Loucy (cell line): ENCODE data around the gene GON4L.

Experiments used
- H2AFZ ChIP-seq: fragments of 200-600 bp; sonication (generic); 2 replicates; pipeline ENCODE4 v1.6.0; 2016; ENCODE audit warnings: antibody characterized with exemption, mild to moderate bottlenecking, low read length, moderate library complexity
- H3F3A ChIP-seq: fragments of 200-600 bp; 2 replicates; pipeline ENCODE4 v1.6.0; 2016; ENCODE audit warnings: antibody characterized with exemption, low read depth, mild to moderate bottlenecking
- H3K27me3 ChIP-seq: fragments of 200-600 bp; sonication (generic); 2 replicates; pipeline ENCODE4 v1.6.1; 2014; ENCODE audit warnings: low read length, mild to moderate bottlenecking; ENCODE audit not compliant: insufficient read depth, poor library complexity, severe bottlenecking
- H3K36me3 ChIP-seq: fragments of 200-600 bp; sonication (generic); 2 replicates; pipeline ENCODE4 v1.6.1; 2016; ENCODE audit warnings: low read length; ENCODE audit not compliant: insufficient read depth
- H3K4me1 ChIP-seq: fragments of 200-600 bp; sonication (generic); 2 replicates; pipeline ENCODE4 v1.5.1; 2014; ENCODE audit warnings: low read length, mild to moderate bottlenecking; ENCODE audit not compliant: insufficient read depth, poor library complexity, severe bottlenecking
- H3K4me2 ChIP-seq: fragments of 200-600 bp; sonication (generic); 2 replicates; pipeline ENCODE4 v1.6.0; 2014; ENCODE audit warnings: antibody characterized with exemption, low read length, low read depth, mild to moderate bottlenecking; ENCODE audit not compliant: poor library complexity, severe bottlenecking
- H3K4me3 ChIP-seq: fragments of 200-600 bp; sonication (generic); 2 replicates; pipeline ENCODE4 v1.5.1; 2014; ENCODE audit warnings: low read length, mild to moderate bottlenecking, mixed read lengths; ENCODE audit not compliant: poor library complexity, severe bottlenecking
- H3K79me2 ChIP-seq: fragments of 200-600 bp; sonication (generic); 2 replicates; pipeline ENCODE4 v1.6.1; 2014; ENCODE audit warnings: low read length; ENCODE audit not compliant: insufficient read depth
- H3K9ac ChIP-seq: fragments of 200-600 bp; sonication (generic); 2 replicates; pipeline ENCODE4 v1.6.0; 2014; ENCODE audit warnings: mild to moderate bottlenecking, low read depth, low read length, moderate library complexity; ENCODE audit not compliant: poor library complexity, severe bottlenecking
- H3K9me2 ChIP-seq: fragments of 200-600 bp; sonication (generic); replicated peaks from 2 replicates; pipeline ENCODE4 v1.6.1; 2016; ENCODE audit warnings: low read depth, low read length, mixed read lengths
- H3K9me3 ChIP-seq: fragments of 200-600 bp; sonication (generic); 2 replicates; pipeline ENCODE4 v1.6.1; 2014; ENCODE audit warnings: mild to moderate bottlenecking, antibody characterized with exemption, low read length, low read depth; ENCODE audit not compliant: insufficient read depth
- H4K20me1 ChIP-seq: fragments of 200-600 bp; sonication (generic); 2 replicates; pipeline ENCODE4 v1.6.0; 2014; ENCODE audit warnings: antibody characterized with exemption, low read length, mild to moderate bottlenecking; ENCODE audit not compliant: insufficient read depth, poor library complexity, severe bottlenecking
- EZH2phosphoT487 ChIP-seq: fragments of 200-600 bp; IDR thresholded peaks from 2 replicates; pipeline ENCODE4 v1.6.1; 2018; ENCODE audit warnings: antibody characterized with exemption, mild to moderate bottlenecking, moderate library complexity, borderline replicate concordance
- TF ChIP-seq, protein P1 (sequence below): fragments of 200-600 bp; sonication (generic); conservative IDR thresholded peaks from 2 replicates; pipeline ENCODE4 v1.5.1; 2014; ENCODE audit warnings: mild to moderate bottlenecking, antibody characterized with exemption, low read length

GON4L gene

DNA sequence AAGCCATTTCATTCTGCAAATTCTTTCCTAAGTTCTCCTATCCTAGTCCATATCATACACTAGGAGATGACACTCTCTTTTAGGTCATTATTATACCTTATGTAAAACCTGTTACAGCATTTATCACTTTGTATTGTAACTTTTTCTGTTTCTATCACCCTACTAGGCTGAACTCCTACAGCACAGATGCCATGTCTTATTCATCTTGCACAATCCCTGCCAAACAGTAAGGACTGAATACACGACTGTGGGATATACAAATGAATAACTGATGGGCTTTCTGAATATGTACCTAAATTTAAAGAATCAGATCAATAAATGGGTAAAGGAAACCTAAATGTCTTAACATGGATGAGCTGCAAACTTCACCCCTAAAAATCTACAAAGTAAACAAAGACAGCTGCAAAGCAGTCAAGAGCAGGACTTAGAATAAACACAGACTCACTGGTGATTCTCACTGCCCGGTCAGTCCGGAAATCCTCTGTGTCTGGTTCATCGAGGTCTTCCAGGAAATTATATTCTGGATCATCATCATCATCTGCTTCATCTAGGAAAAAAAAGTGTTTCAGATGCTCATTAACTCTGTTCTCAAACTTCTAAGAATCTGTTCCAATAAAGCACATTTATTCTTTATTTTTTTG, 62.3 kb downstream of the GON4L start:
- H3K4me3 ChIP-seq = no peak overlapping the region
- H2AFZ ChIP-seq = no peak overlapping the region
- no peaks in the 10 kb centered on the region for H3K27me3 ChIP-seq
- no peaks in the 10 kb centered on the region for H3K4me1 ChIP-seq
- H3K9me2 ChIP-seq = no peaks in the 10 kb centered on the region
- peaks cover 2% of the 10 kb centered on the region for H4K20me1 ChIP-seq
- no peak overlapping the region for H3K4me2 ChIP-seq
- H3F3A ChIP-seq = no peaks in the 10 kb centered on the region
- TF ChIP-seq EZH2phosphoT487 = no peak
- TF ChIP-seq, protein P1, sequence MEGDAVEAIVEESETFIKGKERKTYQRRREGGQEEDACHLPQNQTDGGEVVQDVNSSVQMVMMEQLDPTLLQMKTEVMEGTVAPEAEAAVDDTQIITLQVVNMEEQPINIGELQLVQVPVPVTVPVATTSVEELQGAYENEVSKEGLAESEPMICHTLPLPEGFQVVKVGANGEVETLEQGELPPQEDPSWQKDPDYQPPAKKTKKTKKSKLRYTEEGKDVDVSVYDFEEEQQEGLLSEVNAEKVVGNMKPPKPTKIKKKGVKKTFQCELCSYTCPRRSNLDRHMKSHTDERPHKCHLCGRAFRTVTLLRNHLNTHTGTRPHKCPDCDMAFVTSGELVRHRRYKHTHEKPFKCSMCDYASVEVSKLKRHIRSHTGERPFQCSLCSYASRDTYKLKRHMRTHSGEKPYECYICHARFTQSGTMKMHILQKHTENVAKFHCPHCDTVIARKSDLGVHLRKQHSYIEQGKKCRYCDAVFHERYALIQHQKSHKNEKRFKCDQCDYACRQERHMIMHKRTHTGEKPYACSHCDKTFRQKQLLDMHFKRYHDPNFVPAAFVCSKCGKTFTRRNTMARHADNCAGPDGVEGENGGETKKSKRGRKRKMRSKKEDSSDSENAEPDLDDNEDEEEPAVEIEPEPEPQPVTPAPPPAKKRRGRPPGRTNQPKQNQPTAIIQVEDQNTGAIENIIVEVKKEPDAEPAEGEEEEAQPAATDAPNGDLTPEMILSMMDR = no peak
- H3K9me3 ChIP-seq = no peaks in the 10 kb centered on the region
- H3K9ac ChIP-seq = no peak overlapping the region
- H3K36me3 ChIP-seq = peaks cover 44% of the 10 kb centered on the region; the same call in 1 of the 2 replicates
- no peaks in the 10 kb centered on the region for H3K79me2 ChIP-seq

DNA sequence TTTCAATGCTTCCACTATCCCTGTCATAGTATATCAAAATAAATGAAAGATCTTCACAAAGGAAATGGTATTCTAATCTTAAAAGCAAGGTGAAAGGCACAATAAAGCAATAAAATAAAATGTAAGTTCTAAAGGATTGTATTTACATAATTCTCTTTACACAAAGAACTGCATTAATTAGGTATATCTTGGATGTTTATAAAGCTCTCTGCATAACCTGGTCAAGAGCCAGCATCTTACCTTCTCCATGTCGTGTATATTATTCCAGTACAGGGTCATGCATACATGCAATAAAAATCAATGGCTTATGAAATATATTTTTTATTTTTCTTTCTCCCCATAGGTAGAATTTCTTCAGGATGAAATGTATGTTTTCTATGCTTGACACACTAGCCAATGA, 63.8 kb downstream of the GON4L start:
- Histone ChIP-seq H3K27me3 (no peaks in the 10 kb centered on the region), H2AFZ (no peak overlapping the region), H3K4me2 (no peak overlapping the region), H3K9me3 (no peaks in the 10 kb centered on the region), H4K20me1 (peaks cover 2% of the 10 kb centered on the region), H3K9me2 (no peaks in the 10 kb centered on the region), H3K36me3 (peaks cover 39% of the 10 kb centered on the region; the same call in 1 of the 2 replicates), H3F3A (no peaks in the 10 kb centered on the region), H3K79me2 (no peaks in the 10 kb centered on the region), H3K4me1 (no peaks in the 10 kb centered on the region), H3K9ac (no peak overlapping the region), H3K4me3 (no peak overlapping the region)
- no peak for TF ChIP-seq EZH2phosphoT487
- TF ChIP-seq, protein P1 = no peak

GRCh38 chr1:155777582-155777981, 79.4 kb downstream of the GON4L start:
- Histone ChIP-seq H2AFZ (no peak overlapping the region), H4K20me1 (no peaks in the 10 kb centered on the region), H3K9me2 (no peaks in the 10 kb centered on the region), H3K9ac (no peak overlapping the region), H3K4me3 (no peak overlapping the region), H3K79me2 (no peaks in the 10 kb centered on the region), H3K9me3 (no peaks in the 10 kb centered on the region), H3F3A (no peaks in the 10 kb centered on the region), H3K4me1 (no peaks in the 10 kb centered on the region), H3K36me3 (peaks cover 70% of the 10 kb centered on the region; the same call in 1 of the 2 replicates), H3K27me3 (no peaks in the 10 kb centered on the region), H3K4me2 (no peak overlapping the region)
- TF ChIP-seq, protein P1 = no peak
- no peak for TF ChIP-seq EZH2phosphoT487
